HepG2 (cell line): ENCODE data around the gene RPS6KA2. TPM values are rescaled to one million over a fixed set of nuclear protein-coding genes. Genes with fewer than 3 reads are reported as not detected.
A peak's percentile ranks its signal among the peaks of the same experiment; 100 is the strongest.

Source experiments
- HNRNPH1 ChIP-seq: fragments of 200-400 bp; formaldehyde crosslinking; optimal IDR thresholded peaks from 2 replicates; pipeline ENCODE3; 2017; ENCODE audit warnings: mild to moderate bottlenecking, low read depth, low read length
- HOXA9 ChIP-seq: sonication (generic); formaldehyde crosslinking; IDR thresholded peaks from 2 replicates; pipeline ENCODE4 v1.8.1; 2022; ENCODE audit warnings: missing genetic modification reagents, mild to moderate bottlenecking, moderate library complexity, borderline replicate concordance
- NCOA5 ChIP-seq: sonication (generic); formaldehyde crosslinking; IDR thresholded peaks from 2 replicates; pipeline ENCODE4 v1.4.0; 2020; ENCODE audit warnings: missing genetic modification reagents
- NPAS2 ChIP-seq: sonication (generic); formaldehyde crosslinking; IDR thresholded peaks from 2 replicates; pipeline ENCODE4 v1.8.0; 2022; ENCODE audit warnings: mild to moderate bottlenecking, missing genetic modification reagents, borderline replicate concordance
- SNAI1 ChIP-seq: sonication (generic); formaldehyde crosslinking; IDR thresholded peaks from 2 replicates; pipeline ENCODE4 v1.5.0; 2020; ENCODE audit warnings: mild to moderate bottlenecking, missing genetic modification reagents, borderline replicate concordance
- SP1 ChIP-seq, 2 experiments: fragments of 450-650 bp in 1 of 2; sonication (generic) in 1 of 2; formaldehyde crosslinking in 1 of 2; IDR thresholded peaks; 2 replicates each; pipeline versions ENCODE4 v1.4.0 to v1.6.1; 2016 to 2020; ENCODE audit warnings: missing genetic modification reagents in 1 of 2
- STAT5B ChIP-seq: sonication (generic); formaldehyde crosslinking; IDR thresholded peaks from 2 replicates; pipeline ENCODE4 v1.4.0; 2020; ENCODE audit warnings: missing genetic modification reagents
- ZBTB1 ChIP-seq: sonication (generic); formaldehyde crosslinking; IDR thresholded peaks from 2 replicates; pipeline ENCODE4 v1.4.0; 2020; ENCODE audit warnings: missing genetic modification reagents, borderline replicate concordance
- ZMYM3 ChIP-seq: sonication (generic); formaldehyde crosslinking; IDR thresholded peaks from 2 replicates; pipeline ENCODE4 v1.5.1; 2020; ENCODE audit warnings: mild to moderate bottlenecking, missing genetic modification reagents
- ZNF143 ChIP-seq: sonication (generic); formaldehyde crosslinking; IDR thresholded peaks from 2 replicates; pipeline ENCODE4 v1.4.0; 2020; ENCODE audit warnings: missing genetic modification reagents
- ZNF431 ChIP-seq: sonication (generic); formaldehyde crosslinking; IDR thresholded peaks from 2 replicates; pipeline ENCODE4 v1.9.0; 2022; ENCODE audit warnings: missing genetic modification reagents, low read depth, mild to moderate bottlenecking, borderline replicate concordance
- ZNF644 ChIP-seq: IDR thresholded peaks from 2 replicates; pipeline ENCODE4 v1.6.1; 2016; ENCODE audit warnings: low read depth
- ZNF709 ChIP-seq: sonication (generic); formaldehyde crosslinking; IDR thresholded peaks from 2 replicates; pipeline ENCODE4 v1.5.0; 2020; ENCODE audit warnings: mild to moderate bottlenecking, missing genetic modification reagents
- ZNF720 ChIP-seq: sonication (generic); formaldehyde crosslinking; IDR thresholded peaks from 2 replicates; pipeline ENCODE4 v1.4.0; 2020; ENCODE audit warnings: missing genetic modification reagents
- ZSCAN20 ChIP-seq: sonication (generic); formaldehyde crosslinking; IDR thresholded peaks from 2 replicates; pipeline ENCODE4 v1.4.0; 2020; ENCODE audit warnings: missing genetic modification reagents, mild to moderate bottlenecking, borderline replicate concordance
- polyA plus RNA-seq, 8 experiments: library from polyadenylated mRNA; depleted of rRNA in 3 of 8; stranded (reverse) in 7 of 8; unstranded in 1 of 8; fragments of >200 nt; fragmentation: Illumina TruSeq in 4 of 8; extraction: Trizol in 4 of 8; gene quantifications; 2 replicates each; pipeline versions ENCODE4 v1.2.1 to v1.2.3, GENCODE V29; 2011 to 2016; ENCODE audit warnings: low read depth in 4 of 8, missing spikeins in 1 of 8, mixed read lengths in 1 of 8; ENCODE audit not compliant: insufficient read depth in 1 of 8
- total RNA-seq, 5 experiments: library from RNA; depleted of rRNA; stranded (reverse); fragments of >200 nt; fragmentation: Illumina TruSeq; extraction: Trizol; gene quantifications; 2 replicates each; pipeline ENCODE4 v1.2.3, GENCODE V29; 2016; ENCODE audit warnings: low read depth in 1 of 5
- TF ChIP-seq, protein P1 (sequence below): sonication (generic); formaldehyde crosslinking; IDR thresholded peaks from 2 replicates; pipeline ENCODE4 v1.4.0; 2020; ENCODE audit warnings: missing genetic modification reagents
- TF ChIP-seq, protein P2 (sequence below): sonication (generic); formaldehyde crosslinking; IDR thresholded peaks from 2 replicates; pipeline ENCODE4 v1.5.0; 2020; ENCODE audit warnings: missing genetic modification reagents
- TF ChIP-seq, protein P3 (sequence below): IDR thresholded peaks from 2 replicates; pipeline ENCODE4 v1.6.1; 2016
- TF ChIP-seq, protein P4 (sequence below): sonication (generic); formaldehyde crosslinking; IDR thresholded peaks from 2 replicates; pipeline ENCODE4 v1.4.0; 2020; ENCODE audit warnings: missing genetic modification reagents
- TF ChIP-seq, protein P5 (sequence below): sonication (generic); formaldehyde crosslinking; IDR thresholded peaks from 2 replicates; pipeline ENCODE4 v1.5.0; 2020; ENCODE audit warnings: missing genetic modification reagents
- TF ChIP-seq, protein P6 (sequence below): sonication (generic); formaldehyde crosslinking; IDR thresholded peaks from 2 replicates; pipeline ENCODE4 v1.5.0; 2020; ENCODE audit warnings: missing genetic modification reagents, mild to moderate bottlenecking, borderline replicate concordance

RPS6KA2 gene
- total and polyA plus RNA-seq, 2 of the 13 experiments (the other 11 are each of a cell fraction or from before 2014, with no cell fraction given), result 0.22 to 0.38 TPM

DNA sequence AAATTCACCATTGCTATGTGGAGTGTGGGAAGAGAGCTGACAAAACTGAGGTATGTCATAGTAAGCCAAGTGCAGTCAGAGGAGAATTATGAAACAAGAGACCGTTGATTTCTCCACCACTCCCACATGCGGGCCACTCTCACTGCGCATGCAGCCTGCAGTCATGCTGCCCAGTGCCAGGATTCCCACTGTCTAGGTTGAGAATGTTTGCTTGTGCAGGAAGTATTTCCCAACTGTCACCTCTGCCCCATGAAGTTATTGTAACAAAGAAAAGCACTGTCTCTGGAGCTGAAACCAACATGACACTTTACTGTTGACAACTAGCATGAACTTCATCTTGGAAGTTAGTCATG lies 266.0 kb downstream of the RPS6KA2 start (continued):
- TF ChIP-seq, protein P1, sequence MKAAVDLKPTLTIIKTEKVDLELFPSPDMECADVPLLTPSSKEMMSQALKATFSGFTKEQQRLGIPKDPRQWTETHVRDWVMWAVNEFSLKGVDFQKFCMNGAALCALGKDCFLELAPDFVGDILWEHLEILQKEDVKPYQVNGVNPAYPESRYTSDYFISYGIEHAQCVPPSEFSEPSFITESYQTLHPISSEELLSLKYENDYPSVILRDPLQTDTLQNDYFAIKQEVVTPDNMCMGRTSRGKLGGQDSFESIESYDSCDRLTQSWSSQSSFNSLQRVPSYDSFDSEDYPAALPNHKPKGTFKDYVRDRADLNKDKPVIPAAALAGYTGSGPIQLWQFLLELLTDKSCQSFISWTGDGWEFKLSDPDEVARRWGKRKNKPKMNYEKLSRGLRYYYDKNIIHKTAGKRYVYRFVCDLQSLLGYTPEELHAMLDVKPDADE (CRISPR knock-in tag), result peak; percentile 68; the same call in 1 of the 2 replicates
- TF ChIP-seq STAT5B (CRISPR knock-in tag) (no peak), ZNF143 (CRISPR knock-in tag) (peak; percentile 47; the same call in 1 of the 2 replicates), ZNF709 (CRISPR knock-in tag) (peak; percentile 84; the same call in 1 of the 2 replicates), ZNF431 (CRISPR knock-in tag) (peak; percentile 89; the same call in 1 of the 2 replicates), ZNF644 (CRISPR knock-in tag) (peak; percentile 85; the same call in 1 of the 2 replicates), SP1 (IDR thresholded peaks at IDR 0.05) (no peak), SP1 (CRISPR knock-in tag; IDR thresholded peaks at IDR 0.05) (no peak; the same call in 1 of the 2 replicates), ZSCAN20 (0 out of 2 replicates have a peak, but pooled peaks have one; percentile 41), ZMYM3 (CRISPR knock-in tag) (peak; percentile 80), NCOA5 (CRISPR knock-in tag) (no peak), HOXA9 (peak; percentile 76; the same call in 1 of the 2 replicates), ZNF720 (CRISPR knock-in tag) (no peak), HNRNPH1 (no peak), SNAI1 (CRISPR knock-in tag) (peak; percentile 59; the same call in 1 of the 2 replicates), ZBTB1 (no peak), NPAS2 (no peak)
- TF ChIP-seq, protein P2, sequence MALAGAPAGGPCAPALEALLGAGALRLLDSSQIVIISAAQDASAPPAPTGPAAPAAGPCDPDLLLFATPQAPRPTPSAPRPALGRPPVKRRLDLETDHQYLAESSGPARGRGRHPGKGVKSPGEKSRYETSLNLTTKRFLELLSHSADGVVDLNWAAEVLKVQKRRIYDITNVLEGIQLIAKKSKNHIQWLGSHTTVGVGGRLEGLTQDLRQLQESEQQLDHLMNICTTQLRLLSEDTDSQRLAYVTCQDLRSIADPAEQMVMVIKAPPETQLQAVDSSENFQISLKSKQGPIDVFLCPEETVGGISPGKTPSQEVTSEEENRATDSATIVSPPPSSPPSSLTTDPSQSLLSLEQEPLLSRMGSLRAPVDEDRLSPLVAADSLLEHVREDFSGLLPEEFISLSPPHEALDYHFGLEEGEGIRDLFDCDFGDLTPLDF, result peak; percentile 54; the same call in 1 of the 2 replicates
- TF ChIP-seq, protein P3, sequence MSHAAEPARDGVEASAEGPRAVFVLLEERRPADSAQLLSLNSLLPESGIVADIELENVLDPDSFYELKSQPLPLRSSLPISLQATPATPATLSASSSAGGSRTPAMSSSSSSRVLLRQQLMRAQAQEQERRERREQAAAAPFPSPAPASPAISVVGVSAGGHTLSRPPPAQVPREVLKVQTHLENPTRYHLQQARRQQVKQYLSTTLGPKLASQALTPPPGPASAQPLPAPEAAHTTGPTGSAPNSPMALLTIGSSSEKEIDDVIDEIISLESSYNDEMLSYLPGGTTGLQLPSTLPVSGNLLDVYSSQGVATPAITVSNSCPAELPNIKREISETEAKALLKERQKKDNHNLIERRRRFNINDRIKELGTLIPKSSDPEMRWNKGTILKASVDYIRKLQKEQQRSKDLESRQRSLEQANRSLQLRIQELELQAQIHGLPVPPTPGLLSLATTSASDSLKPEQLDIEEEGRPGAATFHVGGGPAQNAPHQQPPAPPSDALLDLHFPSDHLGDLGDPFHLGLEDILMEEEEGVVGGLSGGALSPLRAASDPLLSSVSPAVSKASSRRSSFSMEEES (CRISPR knock-in tag), result peak; percentile 95
- TF ChIP-seq, protein P4, sequence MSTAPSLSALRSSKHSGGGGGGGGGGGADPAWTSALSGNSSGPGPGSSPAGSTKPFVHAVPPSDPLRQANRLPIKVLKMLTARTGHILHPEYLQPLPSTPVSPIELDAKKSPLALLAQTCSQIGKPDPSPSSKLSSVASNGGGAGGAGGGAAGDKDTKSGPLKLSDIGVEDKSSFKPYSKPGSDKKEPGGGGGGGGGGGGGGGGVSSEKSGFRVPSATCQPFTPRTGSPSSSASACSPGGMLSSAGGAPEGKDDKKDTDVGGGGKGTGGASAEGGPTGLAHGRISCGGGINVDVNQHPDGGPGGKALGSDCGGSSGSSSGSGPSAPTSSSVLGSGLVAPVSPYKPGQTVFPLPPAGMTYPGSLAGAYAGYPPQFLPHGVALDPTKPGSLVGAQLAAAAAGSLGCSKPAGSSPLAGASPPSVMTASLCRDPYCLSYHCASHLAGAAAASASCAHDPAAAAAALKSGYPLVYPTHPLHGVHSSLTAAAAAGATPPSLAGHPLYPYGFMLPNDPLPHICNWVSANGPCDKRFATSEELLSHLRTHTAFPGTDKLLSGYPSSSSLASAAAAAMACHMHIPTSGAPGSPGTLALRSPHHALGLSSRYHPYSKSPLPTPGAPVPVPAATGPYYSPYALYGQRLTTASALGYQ, result peak; percentile 97
- TF ChIP-seq, protein P5, sequence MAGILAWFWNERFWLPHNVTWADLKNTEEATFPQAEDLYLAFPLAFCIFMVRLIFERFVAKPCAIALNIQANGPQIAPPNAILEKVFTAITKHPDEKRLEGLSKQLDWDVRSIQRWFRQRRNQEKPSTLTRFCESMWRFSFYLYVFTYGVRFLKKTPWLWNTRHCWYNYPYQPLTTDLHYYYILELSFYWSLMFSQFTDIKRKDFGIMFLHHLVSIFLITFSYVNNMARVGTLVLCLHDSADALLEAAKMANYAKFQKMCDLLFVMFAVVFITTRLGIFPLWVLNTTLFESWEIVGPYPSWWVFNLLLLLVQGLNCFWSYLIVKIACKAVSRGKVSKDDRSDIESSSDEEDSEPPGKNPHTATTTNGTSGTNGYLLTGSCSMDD (CRISPR knock-in tag), result peak; percentile 67; the same call in 1 of the 2 replicates
- TF ChIP-seq, protein P6, sequence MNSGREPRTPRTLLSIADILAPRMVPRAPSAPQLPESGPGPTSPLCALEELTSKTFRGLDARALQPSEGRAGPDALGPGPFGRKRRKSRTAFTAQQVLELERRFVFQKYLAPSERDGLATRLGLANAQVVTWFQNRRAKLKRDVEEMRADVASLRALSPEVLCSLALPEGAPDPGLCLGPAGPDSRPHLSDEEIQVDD, result no peak
